GM10266 (cell line): ENCODE measurements around the gene CHKA.
A peak's percentile ranks its signal among the peaks of the same experiment; 100 is the strongest.

ENCODE experiments used
- DNase-seq: peaks from one replicate; pipeline ENCODE4 v3.0.0; 2012; ENCODE audit errors: extremely low spot score
- TF ChIP-seq, protein P1 (sequence below): IDR thresholded peaks from 2 replicates; pipeline ENCODE4 v1.5.1; 2012; ENCODE audit warnings: mild to moderate bottlenecking, low read depth; ENCODE audit not compliant: control insufficient read depth, insufficient read depth; ENCODE audit errors: missing control alignments

The CHKA gene

DNA sequence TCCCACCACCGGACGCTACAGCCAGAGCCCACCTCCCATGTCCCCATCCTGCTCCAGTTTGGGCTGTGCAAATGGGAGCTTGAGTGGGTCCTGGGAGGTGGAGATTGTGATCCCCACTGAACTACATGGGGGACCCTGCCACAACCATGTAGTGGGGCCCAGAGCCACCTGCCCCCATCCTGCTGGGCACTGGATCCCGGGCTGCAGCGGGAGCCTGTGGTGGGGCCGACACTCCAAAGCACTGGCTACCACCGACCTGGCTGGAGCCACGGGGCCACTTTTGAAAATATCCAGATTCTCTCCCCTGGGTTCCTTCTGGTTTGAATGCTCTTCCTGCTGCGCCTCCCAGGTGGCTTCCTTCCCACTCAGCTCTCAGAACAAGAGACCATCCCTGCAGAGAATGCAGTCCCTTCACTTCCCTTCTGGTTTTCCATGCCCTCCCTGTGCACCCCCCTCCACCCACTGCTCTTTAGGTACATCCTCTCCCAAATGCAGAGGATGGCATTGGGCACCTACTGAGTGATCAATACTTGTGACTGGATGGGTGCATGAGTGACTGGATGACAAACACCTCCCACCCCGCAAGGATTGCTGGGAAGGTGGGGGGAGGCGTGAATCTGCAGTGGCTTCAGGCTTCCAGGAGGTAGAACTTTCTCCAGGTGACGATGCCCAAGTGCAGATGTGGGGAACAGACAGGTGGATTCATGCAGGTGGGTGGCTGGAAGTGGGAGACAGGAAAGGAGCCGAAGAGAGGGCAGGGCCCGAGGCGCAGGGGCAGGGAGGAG lies 116.4 kb downstream of the CHKA start:
- DNase-seq: no peak
- TF ChIP-seq, protein P1, sequence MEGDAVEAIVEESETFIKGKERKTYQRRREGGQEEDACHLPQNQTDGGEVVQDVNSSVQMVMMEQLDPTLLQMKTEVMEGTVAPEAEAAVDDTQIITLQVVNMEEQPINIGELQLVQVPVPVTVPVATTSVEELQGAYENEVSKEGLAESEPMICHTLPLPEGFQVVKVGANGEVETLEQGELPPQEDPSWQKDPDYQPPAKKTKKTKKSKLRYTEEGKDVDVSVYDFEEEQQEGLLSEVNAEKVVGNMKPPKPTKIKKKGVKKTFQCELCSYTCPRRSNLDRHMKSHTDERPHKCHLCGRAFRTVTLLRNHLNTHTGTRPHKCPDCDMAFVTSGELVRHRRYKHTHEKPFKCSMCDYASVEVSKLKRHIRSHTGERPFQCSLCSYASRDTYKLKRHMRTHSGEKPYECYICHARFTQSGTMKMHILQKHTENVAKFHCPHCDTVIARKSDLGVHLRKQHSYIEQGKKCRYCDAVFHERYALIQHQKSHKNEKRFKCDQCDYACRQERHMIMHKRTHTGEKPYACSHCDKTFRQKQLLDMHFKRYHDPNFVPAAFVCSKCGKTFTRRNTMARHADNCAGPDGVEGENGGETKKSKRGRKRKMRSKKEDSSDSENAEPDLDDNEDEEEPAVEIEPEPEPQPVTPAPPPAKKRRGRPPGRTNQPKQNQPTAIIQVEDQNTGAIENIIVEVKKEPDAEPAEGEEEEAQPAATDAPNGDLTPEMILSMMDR: no peak

- TF ChIP-seq, protein P1: no peak
- peak; percentile 97 for DNase-seq
Observed at GRCh38 chr11:68003846-68004550, 117.2 kb downstream of the CHKA start, which contains the start of gene UNC93B1. Gene UNC93B1, minus strand, starts transcription at chr11:68004097. Its CDS starts 54 bp downstream, at chr11:68004043.

DNA sequence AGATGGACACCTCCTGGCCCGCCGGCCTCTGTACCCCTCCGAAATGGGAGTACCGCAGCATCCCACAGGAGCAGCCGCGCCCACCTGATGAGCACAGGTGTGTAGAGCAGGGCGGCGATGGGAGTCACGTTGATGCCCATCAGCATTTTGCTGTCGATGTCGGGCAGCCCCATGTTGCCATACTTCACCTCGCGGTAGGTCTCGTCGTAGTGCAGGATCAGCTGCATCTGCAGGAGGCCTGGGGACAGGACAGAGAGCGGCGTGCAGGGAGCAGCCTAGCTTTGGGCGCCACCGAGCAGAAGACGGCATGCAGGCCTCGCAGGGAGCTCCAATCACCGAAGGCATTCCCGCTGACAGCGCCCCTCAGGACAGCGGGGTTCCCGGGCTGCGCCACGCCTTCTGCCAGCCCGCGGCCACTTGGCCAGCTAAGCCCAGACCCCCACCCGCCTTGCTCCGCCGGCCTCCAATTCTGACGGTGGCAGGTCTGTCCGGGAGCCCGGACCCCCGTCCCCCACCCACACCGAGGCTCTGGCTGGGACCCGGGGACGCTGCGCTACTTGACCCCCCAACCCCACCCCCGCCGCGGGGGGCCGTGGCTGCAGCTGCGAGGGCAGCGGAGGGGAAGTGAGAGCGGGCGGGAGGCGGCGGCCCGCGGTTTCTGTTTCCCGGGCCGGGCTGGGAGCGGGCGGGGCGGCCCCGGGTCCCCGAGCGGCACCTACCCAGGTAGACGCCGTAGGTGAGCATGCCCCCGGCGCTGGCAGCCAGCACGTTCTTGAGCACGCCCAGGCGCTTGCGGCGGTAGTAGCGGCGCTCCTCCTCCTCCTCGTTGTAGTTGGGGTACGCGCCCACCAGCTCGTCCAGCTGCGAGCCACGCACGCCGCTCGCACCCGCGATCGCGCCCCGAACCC lies 118.0 kb downstream of the CHKA start:
- TF ChIP-seq, protein P1: no peak
- peak; percentile 70 for DNase-seq
